Stimulated activated CD8-positive, alpha-beta memory T cell treated with anti-CD3 and anti-CD28 coated beads, Interleukin-12 subunit alpha, Interleukin-12 subunit beta, amount 100 ng/mL, for 24 hours (primary cell): ENCODE data around the gene BARHL1.

Source experiments
- DNase-seq: peaks from one replicate; pipeline ENCODE4 v3.0.0-alpha.2; 2020; ENCODE audit errors: extremely low read depth

BARHL1 gene

GRCh38 chr9:132586830-132587591, 4.6 kb downstream of the BARHL1 start:
- no peak for DNase-seq

DNA sequence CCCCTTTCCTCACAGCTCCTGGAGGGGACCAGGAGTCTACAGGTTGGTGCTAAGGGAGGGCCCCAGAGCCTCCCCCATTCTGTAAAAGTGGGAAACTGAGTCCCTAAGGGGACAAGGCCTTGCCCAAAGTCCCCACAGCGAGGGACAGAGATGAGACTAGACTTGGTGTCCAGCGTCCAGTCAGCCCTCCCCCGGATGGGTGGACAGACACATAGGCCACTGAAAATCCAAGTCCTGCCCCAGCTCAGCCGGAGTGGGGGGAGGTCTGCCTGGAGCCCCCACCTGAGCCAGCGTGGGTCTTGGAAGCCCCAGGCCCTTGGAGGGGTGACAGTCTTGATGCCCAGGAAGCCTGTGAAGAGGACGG, 5.2 kb downstream of the BARHL1 start:
- DNase-seq: no peak

DNA sequence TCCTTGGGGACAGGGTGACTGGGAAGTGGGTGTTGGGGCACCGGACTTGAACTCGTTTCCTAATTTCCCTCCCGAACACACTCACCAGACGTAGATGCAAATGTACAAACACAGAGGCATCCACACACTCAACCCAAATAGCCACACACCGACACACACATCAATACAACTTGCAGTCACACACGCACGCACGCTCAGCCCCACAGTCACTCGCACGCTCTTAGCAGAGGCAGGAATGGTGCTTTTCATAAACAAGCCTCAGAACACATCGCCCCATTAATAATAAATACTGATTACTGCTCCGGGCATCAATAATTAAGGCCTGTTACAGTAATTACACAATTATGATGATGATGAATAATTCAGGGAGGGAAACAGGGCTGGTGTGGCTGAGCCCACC, 5.7 kb downstream of the BARHL1 start:
- DNase-seq: no peak

- DNase-seq: no peak
Measured at GRCh38 chr9:132588501-132589147, 6.2 kb downstream of the BARHL1 start.

GRCh38 chr9:132589148-132590036, 7.0 kb downstream of the BARHL1 start:
- no peak for DNase-seq

- no peak for DNase-seq
Measured at GRCh38 chr9:132590037-132590317, 7.6 kb downstream of the BARHL1 start.

- DNase-seq: no peak
Measured at GRCh38 chr9:132590318-132591182, 8.1 kb downstream of the BARHL1 start.

DNA sequence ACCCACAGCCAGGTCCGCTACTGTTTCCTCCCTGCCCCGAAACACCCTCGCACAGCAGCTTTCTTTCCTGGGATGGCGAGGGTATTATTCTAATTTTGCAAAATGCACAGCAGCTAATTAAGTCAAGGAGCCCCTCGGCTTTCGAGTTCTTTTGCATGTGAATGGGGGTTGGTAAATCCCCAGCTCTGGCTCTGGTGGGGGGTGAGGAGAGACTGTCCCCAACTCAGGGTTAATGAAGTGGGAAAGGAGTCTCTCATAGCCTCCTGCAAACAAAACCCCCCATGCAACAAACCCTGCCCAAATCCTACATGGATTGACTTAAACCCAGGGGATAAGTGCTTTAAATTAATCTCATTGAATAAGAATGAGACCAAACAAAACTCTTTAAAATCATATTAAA, 8.8 kb downstream of the BARHL1 start:
- no peak for DNase-seq

DNA sequence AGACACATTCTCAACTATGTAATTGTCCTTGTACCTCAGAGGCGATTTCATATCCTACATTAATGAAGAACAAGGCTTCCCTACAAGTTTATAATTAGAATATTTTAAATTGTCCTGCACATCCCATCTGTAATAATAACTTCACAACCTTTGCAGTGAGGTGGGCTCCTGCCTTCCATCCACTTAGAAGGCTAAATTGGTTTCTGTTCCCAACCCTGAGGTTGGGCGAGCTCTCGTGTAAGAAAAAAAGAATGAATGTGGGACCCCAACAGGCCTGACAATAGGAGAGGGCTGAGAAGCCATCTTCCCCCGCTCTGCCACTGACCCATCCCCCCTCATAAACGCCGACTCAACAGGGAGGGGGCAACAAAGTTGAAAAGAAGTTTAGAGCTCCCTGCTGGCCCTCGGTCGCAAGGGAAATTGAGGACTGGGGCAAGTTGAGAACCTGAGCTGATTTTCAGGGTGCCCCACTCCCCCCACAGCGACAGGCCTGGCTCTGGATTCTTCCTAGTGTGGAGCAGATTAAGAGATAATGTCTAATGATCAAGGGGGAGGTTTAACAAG, 9.4 kb downstream of the BARHL1 start:
- DNase-seq: no peak

DNA sequence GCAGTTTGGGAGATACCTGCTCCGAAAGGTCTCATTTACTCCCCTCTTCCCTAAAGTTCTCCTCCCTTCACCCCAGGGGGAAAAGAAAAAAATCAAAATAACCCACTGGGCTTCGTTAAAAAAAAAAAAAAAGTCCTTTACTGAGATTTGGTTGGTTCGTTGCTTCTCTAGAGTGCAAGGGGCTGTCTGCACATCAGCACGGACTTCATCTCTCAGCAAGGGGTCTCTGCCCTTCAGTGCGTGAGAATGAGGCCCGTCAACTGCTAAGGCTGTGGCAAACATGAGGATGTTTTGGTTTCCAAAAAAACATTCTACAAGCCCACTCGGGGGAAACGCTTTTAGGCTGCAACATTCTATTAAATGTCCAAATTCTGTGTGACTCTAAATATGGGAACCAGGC, 10.0 kb downstream of the BARHL1 start:
- DNase-seq: no peak

DNA sequence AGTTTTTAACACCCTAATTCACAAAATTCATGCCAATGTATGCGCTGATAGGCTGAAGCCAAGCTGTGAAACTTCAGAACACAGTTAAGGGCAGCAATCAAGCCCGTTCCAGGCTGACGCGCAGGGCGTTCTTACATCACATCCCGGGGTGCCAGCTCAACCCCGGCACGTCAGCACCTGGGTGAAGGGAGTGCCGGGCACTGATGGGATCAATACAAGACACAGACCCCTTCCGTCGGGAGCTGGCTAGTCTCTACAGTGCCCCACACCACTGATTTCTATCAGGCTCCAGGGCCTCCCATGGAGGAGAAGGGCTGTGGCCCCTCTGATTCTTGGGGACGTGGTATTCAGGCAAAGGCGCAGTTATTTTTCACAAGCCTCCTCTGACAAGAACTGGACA, 12.0 kb downstream of the BARHL1 start:
- no peak for DNase-seq

- no peak for DNase-seq
Measured at GRCh38 chr9:132595319-132595718, 12.9 kb downstream of the BARHL1 start.

DNA sequence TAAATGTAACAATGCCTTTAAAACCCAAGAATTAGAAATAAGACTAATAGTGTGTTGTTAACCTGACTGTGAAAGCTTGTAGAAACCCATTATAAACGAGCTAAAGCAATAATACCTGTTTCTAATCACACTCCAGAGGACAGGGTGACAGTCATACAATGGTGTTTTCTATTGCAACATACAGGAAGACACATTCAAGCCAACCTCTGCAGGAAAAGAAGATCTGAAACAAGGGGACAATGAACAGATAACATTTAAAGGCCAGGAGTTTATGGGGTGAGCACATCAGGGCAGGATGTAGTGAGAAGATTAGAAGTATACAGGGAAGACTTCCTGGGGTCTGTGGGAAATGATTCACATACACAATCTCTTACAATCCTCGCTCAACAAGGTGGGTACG, 13.8 kb downstream of the BARHL1 start:
- no peak for DNase-seq

GRCh38 chr9:132597073-132597775, 14.8 kb downstream of the BARHL1 start:
- DNase-seq: no peak

DNA sequence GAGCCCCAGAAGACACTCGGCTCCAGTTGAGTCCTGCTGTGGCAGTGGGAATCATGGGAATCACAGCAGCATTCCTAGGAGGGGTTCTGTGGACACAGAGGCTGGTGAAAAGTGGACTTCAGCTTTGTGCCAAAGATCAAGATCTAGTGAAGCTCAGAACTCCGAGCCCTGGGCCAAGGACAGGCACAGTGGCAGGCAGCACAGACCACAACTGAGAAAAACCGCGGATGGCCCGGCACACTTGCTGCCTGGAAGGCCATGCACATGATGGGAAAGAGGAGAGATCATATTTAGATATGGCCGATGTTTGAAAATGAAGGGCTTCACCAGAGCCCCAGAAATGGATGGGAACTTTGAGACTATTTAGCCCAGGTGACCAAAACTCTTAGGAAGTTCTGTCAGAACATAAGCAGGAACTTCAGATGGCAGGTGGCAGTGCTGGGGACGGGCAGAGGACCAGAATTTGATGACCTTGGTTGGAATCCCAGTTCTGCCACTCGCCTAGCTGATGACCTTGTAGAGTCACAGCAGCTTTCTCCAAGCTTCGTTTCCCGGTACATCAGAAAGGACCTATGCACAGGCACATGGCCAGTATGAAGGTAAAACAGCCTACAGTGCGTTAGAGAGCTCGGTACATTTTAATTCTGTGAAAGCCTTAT, 18.0 kb downstream of the BARHL1 start:
- DNase-seq: no peak

DNA sequence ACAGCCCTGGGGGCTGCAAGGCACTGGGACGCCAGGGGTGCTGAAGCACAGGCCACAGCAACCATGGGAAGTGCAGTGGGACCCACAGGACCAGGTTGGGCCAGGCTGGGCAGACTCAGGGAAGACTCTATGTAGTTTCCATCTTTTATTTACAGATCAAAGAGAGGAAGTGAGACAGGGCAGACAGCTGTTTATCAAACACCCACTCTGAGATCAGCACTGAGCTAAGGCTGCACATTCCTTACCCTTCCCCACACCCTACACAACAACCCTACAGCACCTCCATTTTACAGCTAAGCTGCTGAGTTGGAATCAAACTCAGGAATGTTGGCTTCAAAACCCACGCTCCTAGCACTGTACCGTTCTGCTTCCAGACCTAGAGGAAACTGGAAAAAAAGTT, 19.8 kb downstream of the BARHL1 start:
- no peak for DNase-seq

- DNase-seq: no peak
Measured at GRCh38 chr9:132605387-132605786, 23.0 kb downstream of the BARHL1 start.

- DNase-seq: no peak
Measured at GRCh38 chr9:132606066-132606465, 23.7 kb downstream of the BARHL1 start.

DNA sequence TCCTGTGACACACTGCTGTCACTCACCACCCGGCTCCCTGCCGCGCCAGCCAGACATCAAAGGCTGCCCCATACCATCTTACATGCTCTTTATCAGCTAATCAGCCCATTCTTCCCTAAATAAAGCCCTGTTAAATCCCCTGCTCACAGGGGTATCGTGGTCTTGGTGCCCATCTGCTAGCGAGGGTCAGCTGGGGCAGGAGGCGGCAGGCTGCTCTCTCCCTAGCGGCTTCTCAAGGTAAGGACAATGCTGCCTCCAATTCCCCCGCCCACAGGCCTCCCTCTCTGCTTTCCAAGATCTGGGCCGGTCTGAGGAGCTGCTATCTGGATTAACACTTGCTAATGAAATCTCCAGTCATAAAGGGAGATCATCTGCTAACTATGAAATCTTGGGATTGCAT, 26.8 kb downstream of the BARHL1 start:
- DNase-seq: no peak

DNA sequence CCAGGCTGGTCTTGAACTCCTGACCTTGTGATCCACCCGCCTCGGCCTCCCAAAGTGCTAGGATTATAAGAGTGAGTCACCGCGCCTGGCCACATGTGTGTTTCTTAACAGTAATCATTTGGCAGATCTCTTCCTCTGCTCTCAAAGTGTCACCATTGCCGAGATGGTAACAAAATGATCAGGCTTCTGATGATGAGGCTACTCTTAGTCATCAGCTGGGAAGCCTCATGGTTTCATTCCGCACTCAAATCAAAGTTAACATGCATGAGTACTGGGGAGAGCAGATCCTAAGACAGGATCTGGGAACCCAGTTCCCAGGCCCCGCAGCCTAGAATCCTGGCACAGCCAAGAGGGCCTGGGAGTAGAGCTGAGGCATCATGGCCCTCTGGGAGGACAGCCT, 27.4 kb downstream of the BARHL1 start:
- DNase-seq: no peak
